ENCODE data around the gene FAM25A.
"Not testable (repeated sequence)": the region's sequence is repeated elsewhere in the genome, so short reads cannot be mapped to it uniquely, and the experiment has no call there.

Gene FAM25A

GRCh38 chr10:87020056-87020455, at the start of gene FAM25A:
Gene FAM25A, plus strand, starts transcription at chr10:87020294. Its CDS starts 31 bp downstream, at chr10:87020325.
- not testable (repeated sequence) for DNase-seq (ENCODE audit: low read depth, low spot score)

- no peak for DNase-seq (ENCODE audit: low read depth, low spot score)
Measured at GRCh38 chr10:86970982-86971231, 49.2 kb upstream of the FAM25A start.

GRCh38 chr10:86971232-86971991, 48.7 kb upstream of the FAM25A start:
- DNase-seq (ENCODE audit: low read depth, low spot score), result peak; percentile 83

GRCh38 chr10:86972613-86973380, 47.3 kb upstream of the FAM25A start:
- no peak for DNase-seq (ENCODE audit: low read depth, low spot score)

- no peak for DNase-seq (ENCODE audit: low read depth, low spot score)
Measured at GRCh38 chr10:86974484-86974883, 45.6 kb upstream of the FAM25A start.

- DNase-seq (ENCODE audit: low read depth, low spot score), result no peak
Measured at GRCh38 chr10:86976362-86977056, 43.6 kb upstream of the FAM25A start.

- not testable (repeated sequence) for DNase-seq (ENCODE audit: low read depth, low spot score)
Measured at GRCh38 chr10:86978457-86978856, 41.6 kb upstream of the FAM25A start.

- no peak for DNase-seq (ENCODE audit: low read depth, low spot score)
Measured at GRCh38 chr10:86979296-86979818, 40.7 kb upstream of the FAM25A start.

GRCh38 chr10:86979977-86980448, 40.1 kb upstream of the FAM25A start:
- DNase-seq (ENCODE audit: low read depth, low spot score), result no peak

GRCh38 chr10:86981020-86981419, 39.1 kb upstream of the FAM25A start:
- DNase-seq (ENCODE audit: low read depth, low spot score), result not testable (repeated sequence)

- no peak for DNase-seq (ENCODE audit: low read depth, low spot score)
Measured at GRCh38 chr10:86981716-86982115, 38.4 kb upstream of the FAM25A start.

GRCh38 chr10:86984498-86984897, 35.6 kb upstream of the FAM25A start:
- DNase-seq (ENCODE audit: low read depth, low spot score), result not testable (repeated sequence)

- no peak for DNase-seq (ENCODE audit: low read depth, low spot score)
Measured at GRCh38 chr10:86988520-86988919, 31.6 kb upstream of the FAM25A start.

GRCh38 chr10:86991362-86991761, 28.7 kb upstream of the FAM25A start:
- DNase-seq (ENCODE audit: low read depth, low spot score), result not testable (repeated sequence)

GRCh38 chr10:86992456-86992855, 27.6 kb upstream of the FAM25A start:
- DNase-seq (ENCODE audit: low read depth, low spot score), result no peak

GRCh38 chr10:86992929-86993328, 27.2 kb upstream of the FAM25A start:
- DNase-seq (ENCODE audit: low read depth, low spot score), result no peak

GRCh38 chr10:86999802-87000403, 20.2 kb upstream of the FAM25A start:
- not testable (repeated sequence) for DNase-seq (ENCODE audit: low read depth, low spot score)

GRCh38 chr10:87000491-87000890, 19.6 kb upstream of the FAM25A start:
- no peak for DNase-seq (ENCODE audit: low read depth, low spot score)

- DNase-seq (ENCODE audit: low read depth, low spot score), result not testable (repeated sequence)
Measured at GRCh38 chr10:87007124-87007523, 13.0 kb upstream of the FAM25A start.

GRCh38 chr10:87007674-87008073, 12.4 kb upstream of the FAM25A start:
- not testable (repeated sequence) for DNase-seq (ENCODE audit: low read depth, low spot score)

- DNase-seq (ENCODE audit: low read depth, low spot score), result not testable (repeated sequence)
Measured at GRCh38 chr10:87008303-87008702, 11.8 kb upstream of the FAM25A start.
